GM19328 (cell line): ENCODE results near the gene GPC2.
"Not testable (repeated sequence)": the region's sequence is repeated elsewhere in the genome, so short reads cannot be mapped to it uniquely, and the experiment has no call there.

Source experiments
- ATAC-seq: cut with Tn5 transposase; IDR thresholded peaks from one replicate; pipeline ENCODE4 v1.9.1; 2021; ENCODE audit warnings: mild to moderate bottlenecking, moderate library complexity; ENCODE audit not compliant: unreplicated experiment

GPC2 gene

DNA sequence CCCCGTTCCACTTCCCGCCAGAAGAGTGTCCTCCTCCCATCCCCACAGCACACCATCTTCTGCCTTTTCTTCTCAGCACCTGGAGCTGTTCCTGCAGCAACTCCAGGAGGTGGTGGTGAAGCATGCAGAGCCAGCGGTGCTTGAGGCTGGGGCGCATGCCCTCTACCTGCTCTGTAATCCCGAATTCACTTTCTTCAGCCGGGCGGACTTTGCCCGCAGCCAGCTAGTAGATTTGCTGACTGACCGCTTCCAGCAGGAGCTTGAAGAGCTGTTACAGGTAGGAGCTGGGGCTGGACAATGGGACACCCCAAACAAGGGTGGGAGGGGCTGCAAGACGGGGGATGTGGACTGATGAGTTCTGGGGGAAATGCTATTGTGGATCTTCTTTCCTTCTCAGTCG is 23.5 kb upstream of the GPC2 start:
- no peak for ATAC-seq

DNA sequence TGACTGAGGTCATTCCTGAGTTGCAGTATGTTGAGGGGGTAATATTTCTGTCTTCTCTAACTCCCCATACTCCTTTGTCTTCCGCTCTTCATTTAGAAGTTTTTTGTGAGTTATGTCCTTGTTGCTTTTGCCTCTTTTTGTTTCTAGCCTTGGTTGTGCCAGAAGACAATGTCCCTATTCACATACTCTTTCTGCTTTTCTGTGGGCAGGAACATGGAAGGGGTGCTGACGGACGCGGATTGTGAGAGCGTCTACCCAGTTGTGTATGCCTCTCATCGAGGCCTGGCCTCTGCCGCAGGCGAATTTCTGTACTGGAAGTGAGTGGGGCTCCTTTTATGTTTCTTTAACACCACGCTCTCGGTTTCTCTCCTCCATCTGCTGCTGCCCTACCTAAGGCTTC is 21.1 kb upstream of the GPC2 start:
- ATAC-seq: no peak

- ATAC-seq: not testable (repeated sequence)
These were observed 18.7 kb upstream of the GPC2 start for GRCh38 chr7:100195901-100196322.

- ATAC-seq: no peak
These were observed 18.0 kb upstream of the GPC2 start for GRCh38 chr7:100195222-100195621.

- no peak for ATAC-seq
These were observed 15.8 kb upstream of the GPC2 start for GRCh38 chr7:100192969-100193368.

DNA sequence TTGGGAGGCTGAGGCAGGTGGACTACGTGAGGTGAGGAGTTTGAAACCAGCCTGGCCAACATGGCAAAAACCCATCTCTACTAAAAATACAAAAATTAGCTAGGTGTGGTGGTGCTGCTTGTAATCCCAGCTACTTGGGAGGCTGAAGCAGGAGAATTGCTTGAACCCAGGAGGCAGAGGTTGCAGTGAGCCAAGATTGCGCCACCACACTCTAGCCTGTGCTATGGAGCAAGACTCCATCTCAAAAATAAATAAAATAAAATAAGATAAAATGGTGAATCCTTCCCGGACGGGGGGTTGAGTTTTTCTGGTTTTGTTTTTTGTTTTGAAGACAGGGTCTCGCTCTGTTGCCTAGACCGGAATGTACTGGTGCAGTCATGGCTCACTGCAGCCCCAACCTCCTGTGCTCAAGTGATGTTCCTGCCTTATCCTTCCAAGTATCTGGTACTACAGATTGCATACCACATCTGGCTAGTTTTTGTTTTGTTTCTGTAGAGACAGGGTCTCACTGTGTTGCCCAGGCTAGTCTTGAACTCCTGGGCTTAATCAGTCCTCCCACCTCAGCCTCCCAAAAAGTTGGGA is 15.2 kb upstream of the GPC2 start:
- ATAC-seq: not testable (repeated sequence)

GRCh38 chr7:100191775-100192174 is 14.6 kb upstream of the GPC2 start:
- no peak for ATAC-seq

DNA sequence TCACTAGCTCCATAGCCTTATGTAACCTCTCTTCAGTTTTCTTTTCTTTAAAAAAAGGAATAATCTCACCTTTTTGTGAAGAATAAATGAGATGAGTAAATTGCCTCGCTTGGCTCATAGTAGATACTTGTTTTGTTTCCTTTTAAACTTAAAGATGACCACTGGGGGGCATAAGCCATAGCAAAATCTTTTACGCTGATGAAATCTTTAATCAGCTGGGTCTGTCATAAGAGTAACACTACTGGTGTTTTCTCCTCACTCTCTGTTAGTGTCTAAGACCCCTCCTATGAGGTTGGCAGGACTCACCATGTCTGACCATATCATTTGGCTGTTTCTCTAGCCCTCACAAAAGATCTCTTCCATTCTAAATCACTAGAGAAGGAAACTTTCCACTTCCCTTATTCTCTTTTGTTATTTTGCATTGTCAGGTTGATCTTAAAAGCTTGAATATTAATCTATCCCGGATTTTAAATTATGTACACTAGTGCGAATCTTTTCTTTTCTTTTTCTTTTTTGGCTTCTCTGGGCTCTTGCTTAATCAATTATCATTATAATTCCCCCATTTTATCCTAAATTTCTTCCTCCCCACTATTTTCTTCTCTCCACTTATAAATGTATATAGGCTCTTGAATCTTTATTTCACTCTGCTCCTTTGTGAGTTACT is 13.0 kb upstream of the GPC2 start:
- no peak for ATAC-seq

DNA sequence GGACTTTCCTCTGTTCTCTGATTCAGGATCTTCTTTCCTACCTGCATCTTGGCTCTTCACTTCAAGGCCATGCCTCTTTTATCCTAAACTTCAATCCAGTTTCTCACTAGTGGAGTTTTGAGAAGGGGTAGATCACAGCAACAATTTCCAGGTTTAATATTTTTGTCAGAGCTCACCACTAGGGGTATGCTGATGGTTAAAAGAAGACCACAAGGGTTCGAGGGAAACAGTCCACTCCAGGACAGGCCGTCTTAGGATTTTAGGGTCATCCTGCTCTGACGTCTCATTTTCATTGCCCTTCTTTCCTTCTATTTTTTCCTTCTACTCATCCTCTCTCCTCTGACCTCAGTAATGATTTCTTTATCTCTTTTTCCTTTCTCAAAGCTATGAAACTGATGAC is 11.9 kb upstream of the GPC2 start:
- no peak for ATAC-seq

GRCh38 chr7:100185726-100186125 is 8.5 kb upstream of the GPC2 start:
- ATAC-seq: no peak

GRCh38 chr7:100183090-100183489 is 5.9 kb upstream of the GPC2 start:
- not testable (repeated sequence) for ATAC-seq

GRCh38 chr7:100182616-100183015 is 5.4 kb upstream of the GPC2 start:
- ATAC-seq: not testable (repeated sequence)

GRCh38 chr7:100180084-100180483 is 2.9 kb upstream of the GPC2 start:
- not testable (repeated sequence) for ATAC-seq

- no peak for ATAC-seq
These were observed 811 bp downstream of the GPC2 start for GRCh38 chr7:100176096-100177044.

- ATAC-seq: no peak
These were observed 1.8 kb downstream of the GPC2 start for GRCh38 chr7:100175296-100175935.

GRCh38 chr7:100174582-100174981 is 2.6 kb downstream of the GPC2 start:
- ATAC-seq: no peak

- no peak for ATAC-seq
These were observed 3.2 kb downstream of the GPC2 start for GRCh38 chr7:100173806-100174495.

DNA sequence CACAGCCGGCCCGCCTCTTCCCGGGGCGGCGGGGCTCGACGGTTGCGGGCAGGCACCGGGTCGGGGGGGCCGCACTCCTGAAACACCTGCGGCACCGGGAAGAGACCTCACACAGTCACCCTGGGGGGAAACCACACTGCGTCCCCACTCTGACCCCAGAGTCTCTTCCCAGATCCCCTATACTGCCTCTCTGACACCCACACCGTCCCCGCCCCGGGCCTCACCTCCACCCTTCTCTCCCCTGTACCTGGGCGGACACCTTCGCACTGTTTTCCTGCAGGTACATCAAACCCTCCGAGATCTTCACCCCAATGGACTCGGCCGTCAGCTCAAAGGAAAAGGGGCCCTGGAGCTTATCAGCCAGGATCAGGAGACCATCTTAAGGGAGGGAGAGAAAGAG is 5.3 kb downstream of the GPC2 start:
- ATAC-seq: no peak

DNA sequence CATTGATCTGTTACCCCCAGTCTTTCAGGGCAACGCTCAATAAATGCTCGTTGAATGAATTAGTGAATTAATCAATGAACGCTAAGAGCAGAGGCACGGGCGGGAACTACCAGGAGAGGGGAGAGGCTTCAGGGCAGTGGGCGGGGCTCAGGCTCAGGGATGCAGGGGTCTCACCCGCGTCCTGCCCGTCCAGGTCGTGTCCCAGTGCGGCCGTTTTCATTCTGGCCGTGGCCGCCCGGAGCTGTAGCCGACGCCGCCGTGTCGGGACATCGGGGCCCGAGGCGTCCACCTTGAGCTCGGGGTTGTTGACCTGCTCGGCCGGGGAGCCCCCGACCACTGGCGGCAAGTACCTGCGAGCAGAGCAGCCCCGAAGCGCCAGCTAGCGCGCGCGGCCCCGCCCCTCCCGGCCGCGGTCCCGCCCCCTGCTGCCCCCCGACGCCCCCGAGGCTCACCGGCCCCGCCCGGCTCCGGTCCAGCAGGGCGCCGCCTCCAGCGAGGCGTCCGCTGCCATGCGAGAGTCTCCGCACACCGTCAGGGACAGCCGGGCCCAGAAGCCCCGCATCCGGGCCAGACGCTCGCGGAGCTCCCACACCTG is 6.0 kb downstream of the GPC2 start:
- ATAC-seq: no peak
